Measurements from ENCODE around the gene FAM221B. TPM values are rescaled to one million over a fixed set of nuclear protein-coding genes. Genes with fewer than 3 reads are reported as not detected.
A peak's percentile ranks its signal among the peaks of the same experiment; 100 is the strongest.

FAM221B gene
- total and polyA plus RNA-seq, 4 donors = 0.06 to 0.73 (median 0.41) TPM; not detected in 1

- no peak for DNase-seq (ENCODE audit: low read depth in 4 of 6, low spot score in 6 of 6)
- no peaks in the 10 kb centered on the region for H3K9me3 ChIP-seq (ENCODE audit: control insufficient read depth, insufficient read depth, low read length)
- H3K27ac ChIP-seq (ENCODE audit: low read depth, low read length) = no peak overlapping the region
- H3K4me3 ChIP-seq (ENCODE audit: low read depth, low read length) = no peak overlapping the region
- no peaks in the 10 kb centered on the region for H3K36me3 ChIP-seq (ENCODE audit: control insufficient read depth, insufficient read depth, low read length)
- peaks cover 2% of the 10 kb centered on the region for H3K27me3 ChIP-seq (ENCODE audit: control insufficient read depth, insufficient read depth, low read length)
- 96% methylated on average over 3 of the region's 4 CpGs for WGBS (ENCODE audit: insufficient coverage)
- peaks cover 6% of the 10 kb centered on the region for H3K4me1 ChIP-seq (ENCODE audit: control insufficient read depth, insufficient read depth, low read length)
These were observed 33.8 kb upstream of the FAM221B start for GRCh38 chr9:35862328-35862727.

- no peak overlapping the region for H3K4me3 ChIP-seq (ENCODE audit: low read depth, low read length)
- peaks cover 6% of the 10 kb centered on the region for H3K4me1 ChIP-seq (ENCODE audit: control insufficient read depth, insufficient read depth, low read length)
- peaks cover 2% of the 10 kb centered on the region for H3K27me3 ChIP-seq (ENCODE audit: control insufficient read depth, insufficient read depth, low read length)
- H3K27ac ChIP-seq (ENCODE audit: low read depth, low read length) = no peak overlapping the region
- 67% methylated on average over 11 of the region's 12 CpGs for WGBS (ENCODE audit: insufficient coverage)
- H3K9me3 ChIP-seq (ENCODE audit: control insufficient read depth, insufficient read depth, low read length) = no peaks in the 10 kb centered on the region
- no peaks in the 10 kb centered on the region for H3K36me3 ChIP-seq (ENCODE audit: control insufficient read depth, insufficient read depth, low read length)
- no peak for DNase-seq (ENCODE audit: low read depth in 4 of 6, low spot score in 6 of 6)
These were observed 32.8 kb upstream of the FAM221B start for GRCh38 chr9:35861161-35861897.

GRCh38 chr9:35859990-35860339, 31.4 kb upstream of the FAM221B start:
- peaks cover 6% of the 10 kb centered on the region for H3K4me1 ChIP-seq (ENCODE audit: control insufficient read depth, insufficient read depth, low read length)
- no peaks in the 10 kb centered on the region for H3K36me3 ChIP-seq (ENCODE audit: control insufficient read depth, insufficient read depth, low read length)
- WGBS (ENCODE audit: insufficient coverage) = no CpG with 5 or more reads among the region's 3 CpGs
- no peak overlapping the region for H3K27ac ChIP-seq (ENCODE audit: low read depth, low read length)
- H3K4me3 ChIP-seq (ENCODE audit: low read depth, low read length) = no peak overlapping the region
- no peaks in the 10 kb centered on the region for H3K9me3 ChIP-seq (ENCODE audit: control insufficient read depth, insufficient read depth, low read length)
- H3K27me3 ChIP-seq (ENCODE audit: control insufficient read depth, insufficient read depth, low read length) = peaks cover 2% of the 10 kb centered on the region
- DNase-seq (ENCODE audit: low read depth in 4 of 6, low spot score in 6 of 6) = peak in 1 of 6 donors; percentile 9

- no peaks in the 10 kb centered on the region for H3K36me3 ChIP-seq (ENCODE audit: control insufficient read depth, insufficient read depth, low read length)
- H3K9me3 ChIP-seq (ENCODE audit: control insufficient read depth, insufficient read depth, low read length) = no peaks in the 10 kb centered on the region
- H3K27ac ChIP-seq (ENCODE audit: low read depth, low read length) = no peak overlapping the region
- H3K4me3 ChIP-seq (ENCODE audit: low read depth, low read length) = no peak overlapping the region
- peaks cover 6% of the 10 kb centered on the region for H3K4me1 ChIP-seq (ENCODE audit: control insufficient read depth, insufficient read depth, low read length)
- peaks cover 2% of the 10 kb centered on the region for H3K27me3 ChIP-seq (ENCODE audit: control insufficient read depth, insufficient read depth, low read length)
- DNase-seq (ENCODE audit: low read depth in 4 of 6, low spot score in 6 of 6) = peak in 2 of 6 donors; percentile 17 to 38
- 74% methylated on average over 16 of the region's 16 CpGs for WGBS (ENCODE audit: insufficient coverage)
These were observed 30.9 kb upstream of the FAM221B start for GRCh38 chr9:35859310-35859989.

GRCh38 chr9:35858458-35858857, 29.9 kb upstream of the FAM221B start:
- Histone ChIP-seq H3K4me1 (ENCODE audit: control insufficient read depth, insufficient read depth, low read length) (peaks cover 6% of the 10 kb centered on the region), H3K36me3 (ENCODE audit: control insufficient read depth, insufficient read depth, low read length) (peaks cover 3% of the 10 kb centered on the region), H3K27me3 (ENCODE audit: control insufficient read depth, insufficient read depth, low read length) (peaks cover 2% of the 10 kb centered on the region), H3K4me3 (ENCODE audit: low read depth, low read length) (no peak overlapping the region), H3K27ac (ENCODE audit: low read depth, low read length) (no peak overlapping the region), H3K9me3 (ENCODE audit: control insufficient read depth, insufficient read depth, low read length) (no peaks in the 10 kb centered on the region)
- WGBS (ENCODE audit: insufficient coverage) = 50% methylated on average over 1 of the region's 5 CpGs
- DNase-seq (ENCODE audit: low read depth in 4 of 6, low spot score in 6 of 6) = no peak

GRCh38 chr9:35856882-35857281, 28.4 kb upstream of the FAM221B start:
- Histone ChIP-seq H3K27me3 (ENCODE audit: control insufficient read depth, insufficient read depth, low read length) (peaks cover 2% of the 10 kb centered on the region), H3K9me3 (ENCODE audit: control insufficient read depth, insufficient read depth, low read length) (no peaks in the 10 kb centered on the region), H3K4me1 (ENCODE audit: control insufficient read depth, insufficient read depth, low read length) (peaks cover 6% of the 10 kb centered on the region), H3K36me3 (ENCODE audit: control insufficient read depth, insufficient read depth, low read length) (peaks cover 19% of the 10 kb centered on the region), H3K4me3 (ENCODE audit: low read depth, low read length) (no peak overlapping the region), H3K27ac (ENCODE audit: low read depth, low read length) (no peak overlapping the region)
- DNase-seq (ENCODE audit: low read depth in 4 of 6, low spot score in 6 of 6) = no peak
- 88% methylated on average over 5 of the region's 5 CpGs for WGBS (ENCODE audit: insufficient coverage)

GRCh38 chr9:35856206-35856605, 27.7 kb upstream of the FAM221B start:
- WGBS (ENCODE audit: insufficient coverage) = 80% methylated on average over 3 of the region's 3 CpGs
- Histone ChIP-seq H3K27ac (ENCODE audit: low read depth, low read length) (no peak overlapping the region), H3K36me3 (ENCODE audit: control insufficient read depth, insufficient read depth, low read length) (peaks cover 19% of the 10 kb centered on the region), H3K4me3 (ENCODE audit: low read depth, low read length) (no peak overlapping the region), H3K9me3 (ENCODE audit: control insufficient read depth, insufficient read depth, low read length) (no peaks in the 10 kb centered on the region), H3K27me3 (ENCODE audit: control insufficient read depth, insufficient read depth, low read length) (peaks cover under 1% of the 10 kb centered on the region), H3K4me1 (ENCODE audit: control insufficient read depth, insufficient read depth, low read length) (peaks cover 6% of the 10 kb centered on the region)
- no peak for DNase-seq (ENCODE audit: low read depth in 4 of 6, low spot score in 6 of 6)

GRCh38 chr9:35854091-35854762, 25.7 kb upstream of the FAM221B start:
- no peaks in the 10 kb centered on the region for H3K9me3 ChIP-seq (ENCODE audit: control insufficient read depth, insufficient read depth, low read length)
- H3K27me3 ChIP-seq (ENCODE audit: control insufficient read depth, insufficient read depth, low read length) = no peaks in the 10 kb centered on the region
- no peak for DNase-seq (ENCODE audit: low read depth in 4 of 6, low spot score in 6 of 6)
- peaks cover 1% of the 10 kb centered on the region for H3K4me1 ChIP-seq (ENCODE audit: control insufficient read depth, insufficient read depth, low read length)
- H3K36me3 ChIP-seq (ENCODE audit: control insufficient read depth, insufficient read depth, low read length) = peaks cover 19% of the 10 kb centered on the region
- H3K27ac ChIP-seq (ENCODE audit: low read depth, low read length) = no peak overlapping the region
- WGBS (ENCODE audit: insufficient coverage) = 51% methylated on average over 3 of the region's 7 CpGs
- H3K4me3 ChIP-seq (ENCODE audit: low read depth, low read length) = no peak overlapping the region

GRCh38 chr9:35852876-35853865, 24.6 kb upstream of the FAM221B start:
- H3K27me3 ChIP-seq (ENCODE audit: control insufficient read depth, insufficient read depth, low read length) = no peaks in the 10 kb centered on the region
- H3K36me3 ChIP-seq (ENCODE audit: control insufficient read depth, insufficient read depth, low read length) = peaks cover 25% of the 10 kb centered on the region
- no peaks in the 10 kb centered on the region for H3K9me3 ChIP-seq (ENCODE audit: control insufficient read depth, insufficient read depth, low read length)
- no peak overlapping the region for H3K4me3 ChIP-seq (ENCODE audit: low read depth, low read length)
- DNase-seq (ENCODE audit: low read depth in 4 of 6, low spot score in 6 of 6) = no peak
- 91% methylated on average over 25 of the region's 25 CpGs for WGBS (ENCODE audit: insufficient coverage)
- no peak overlapping the region for H3K27ac ChIP-seq (ENCODE audit: low read depth, low read length)
- H3K4me1 ChIP-seq (ENCODE audit: control insufficient read depth, insufficient read depth, low read length) = no peaks in the 10 kb centered on the region
